Astrocyte of the spinal cord (primary cell): ENCODE results near the gene STPG3.

ENCODE experiments used
- DNase-seq: peaks from one replicate; pipeline ENCODE4 v3.0.0; 2011; ENCODE audit warnings: low read depth, low spot score
- H3K4me3 ChIP-seq: 2 replicates; pipeline ENCODE4 v1.5.1; 2011; ENCODE audit warnings: low read depth, mild to moderate bottlenecking, low read length, moderate library complexity
- CTCF ChIP-seq: IDR thresholded peaks from 2 replicates; pipeline ENCODE4 v1.5.1; 2012; ENCODE audit warnings: low read depth, mild to moderate bottlenecking, low read length, inconsistent platforms
- in situ Hi-C: cut with HindIII; loops from 2 replicates; pipeline ENCODE4 v1.10.0; 2017; ENCODE audit warnings: low sequenced_read_pairs

The STPG3 gene

GRCh38 chr9:137221506-137222111, 29.5 kb upstream of the STPG3 start:
- in situ Hi-C loops, result no loop called here
- no peak for DNase-seq
- peak overlapping the region; percentile 24 for H3K4me3 ChIP-seq
- TF ChIP-seq CTCF, result no peak

- no peak for TF ChIP-seq CTCF
- no peak for DNase-seq
- H3K4me3 ChIP-seq, result peak within 1 kb of the TSS; percentile 64
- in situ Hi-C loops, result no loop called here
These were observed 28.7 kb upstream of the STPG3 start, which contains the start of gene RNF208 for GRCh38 chr9:137222190-137223077. TSS of gene RNF208 (minus strand) at chr9:137222240. CDS start at chr9:137221212, 1,028 bp downstream.

GRCh38 chr9:137223078-137223970, 27.8 kb upstream of the STPG3 start:
- in situ Hi-C loops, result no loop called here
- H3K4me3 ChIP-seq, result peak overlapping the region; percentile 64
- peak; percentile 99 for DNase-seq
- no peak for TF ChIP-seq CTCF

- DNase-seq, result no peak
- H3K4me3 ChIP-seq, result peak within 1 kb of the TSS; percentile 64
- in situ Hi-C loops, result no loop called here
- TF ChIP-seq CTCF, result no peak
These were observed 26.0 kb upstream of the STPG3 start, which contains the start of gene CYSRT1 for GRCh38 chr9:137224830-137225694. TSS of gene CYSRT1 (plus strand) at chr9:137225174. CDS start at chr9:137225622, 448 bp downstream.

GRCh38 chr9:137225699-137226331, 25.3 kb upstream of the STPG3 start:
- no peak for DNase-seq

More at GRCh38 chr9:137225699-137226331, 25.3 kb upstream of the STPG3 start:
- no peak overlapping the region for H3K4me3 ChIP-seq
- TF ChIP-seq CTCF, result no peak
- in situ Hi-C loops, result no loop called here
